Measurements from ENCODE around the gene ABCA5. TPM values are rescaled to one million over a fixed set of nuclear protein-coding genes. Genes with fewer than 3 reads are reported as not detected.

The ABCA5 gene
- polyA plus RNA-seq, 1 of the 3 experiments (the other 2 are of a cell fraction) = 2.0 TPM

Small RNA genes lying within 50 kb of the gene (small RNA-seq; reads per million reads assigned to genes)
- 0 reads per million in 7 experiments for gene RF00561
- 0 to 0.06 (median 0) reads per million in 7 experiments for gene SNRPGP4

Other genes starting within 250 kb of the ABCA5 start
- gene ABCA6, start 185.2 kb downstream of the ABCA5 start, polyA plus RNA-seq (2012; rRNA removed) = 0.15 and 0.23 TPM in 2 replicates
- 0.07 and 0.11 TPM in 2 replicates for gene ABCA10, start 98.3 kb downstream of the ABCA5 start, polyA plus RNA-seq (2012; rRNA removed)
- gene MAP2K6, start 87.6 kb upstream of the ABCA5 start, polyA plus RNA-seq (2012; rRNA removed) = 6.5 and 6.7 TPM in 2 replicates

All from SK-N-SH (cell line).